PC-9 (cell line): ENCODE data around the gene LRRC31. TPM values are rescaled to one million over a fixed set of nuclear protein-coding genes. Genes with fewer than 3 reads are reported as not detected.

Experiments used
- BruUV-seq: library from RNA; stranded (reverse); fragments of 400-500 nt; replicated peaks from 2 replicates; lab custom pipeline; 2021; lab: Mats Ljungman, UMichigan
- CTCF ChIA-PET: fragments of 300-600 bp; sonication (Branson Sonifier 250); formaldehyde crosslinking; loops from one replicate; lab custom pipeline; 2022; ENCODE audit warnings: antibody characterized with exemption; lab: Charles Lee
- POLR2A ChIA-PET: fragments of 300-600 bp; sonication (Branson Sonifier 250); formaldehyde crosslinking; loops from one replicate; lab custom pipeline; 2022; ENCODE audit warnings: antibody characterized with exemption; ENCODE audit not compliant: unreplicated experiment; lab: Charles Lee
- DNase-seq, 2 experiments: peaks; one replicate each; pipeline versions ENCODE4 v3.0.0 to v3.0.0-alpha.2; 2015 to 2022; ENCODE audit warnings: mixed read lengths in 1 of 2
- H2AFZ ChIP-seq: fragments of 200-600 bp; sonication (generic); 2 replicates; pipeline ENCODE4 v1.8.1; 2017; ENCODE audit warnings: antibody characterized with exemption
- H3F3A ChIP-seq: fragments of 200-600 bp; sonication (generic); 2 replicates; pipeline ENCODE4 v1.8.1; 2017; ENCODE audit warnings: antibody characterized with exemption, mild to moderate bottlenecking, low read depth; ENCODE audit not compliant: insufficient read depth
- H3K27ac ChIP-seq: fragments of 200-600 bp; sonication (generic); 2 replicates; pipeline ENCODE4 v1.6.1; 2016; ENCODE audit warnings: mixed run types
- H3K27me3 ChIP-seq: fragments of 200-600 bp; sonication (generic); 2 replicates; pipeline ENCODE4 v1.6.1; 2016; ENCODE audit warnings: low read depth, mixed run types; ENCODE audit not compliant: insufficient read depth
- H3K36me3 ChIP-seq: fragments of 200-600 bp; sonication (generic); 2 replicates; pipeline ENCODE4 v1.6.1; 2016; ENCODE audit warnings: low read depth, mixed run types
- H3K4me1 ChIP-seq: fragments of 200-600 bp; sonication (generic); replicated peaks from 2 replicates; pipeline ENCODE4 v1.6.1; 2016; ENCODE audit warnings: mixed run types; ENCODE audit not compliant: insufficient read depth
- H3K4me2 ChIP-seq: fragments of 200-600 bp; sonication (generic); 2 replicates; pipeline ENCODE4 v1.6.1; 2017; ENCODE audit warnings: mixed run types
- H3K4me3 ChIP-seq: fragments of 200-600 bp; sonication (generic); 2 replicates; pipeline ENCODE4 v1.6.1; 2016; ENCODE audit warnings: mixed run types
- H3K79me2 ChIP-seq: fragments of 200-600 bp; sonication (generic); 2 replicates; pipeline ENCODE4 v1.6.1; 2017; ENCODE audit warnings: low read depth, mixed run types
- H3K9me2 ChIP-seq: fragments of 200-600 bp; sonication (generic); 2 replicates; pipeline ENCODE4 v1.8.1; 2017; ENCODE audit warnings: mild to moderate bottlenecking; ENCODE audit not compliant: insufficient read depth
- H3K9me3 ChIP-seq: fragments of 200-600 bp; sonication (generic); 2 replicates; pipeline ENCODE4 v1.8.1; 2016; ENCODE audit warnings: low read depth; ENCODE audit not compliant: insufficient read depth
- H4K20me1 ChIP-seq: fragments of 200-600 bp; sonication (generic); 2 replicates; pipeline ENCODE4 v1.8.1; 2017; ENCODE audit not compliant: insufficient read depth
- EZH2 ChIP-seq: fragments of 200-600 bp; sonication (generic); IDR thresholded peaks from 2 replicates; pipeline ENCODE4 v1.8.0; 2017; ENCODE audit warnings: antibody characterized with exemption, low read depth
- intact Hi-C: fragments of 100-400 bp; cut with micrococcal nuclease; formaldehyde crosslinking; loops from one replicate; pipeline ENCODE4 v1.10.0; 2022; ENCODE audit not compliant: unreplicated experiment
- total RNA-seq: library from RNA; stranded (reverse); gene quantifications from 2 replicates; pipeline ENCODE4 v1.2.3, GENCODE V29; 2021
- TF ChIP-seq, protein P1 (sequence below): fragments of 200-600 bp; sonication (generic); conservative IDR thresholded peaks from 2 replicates; pipeline ENCODE4 v1.6.1; 2017; ENCODE audit warnings: mixed run types, antibody characterized with exemption, mild to moderate bottlenecking, moderate library complexity

The LRRC31 gene
- total RNA-seq, 1 experiment from 2014 or later = not detected

DNA sequence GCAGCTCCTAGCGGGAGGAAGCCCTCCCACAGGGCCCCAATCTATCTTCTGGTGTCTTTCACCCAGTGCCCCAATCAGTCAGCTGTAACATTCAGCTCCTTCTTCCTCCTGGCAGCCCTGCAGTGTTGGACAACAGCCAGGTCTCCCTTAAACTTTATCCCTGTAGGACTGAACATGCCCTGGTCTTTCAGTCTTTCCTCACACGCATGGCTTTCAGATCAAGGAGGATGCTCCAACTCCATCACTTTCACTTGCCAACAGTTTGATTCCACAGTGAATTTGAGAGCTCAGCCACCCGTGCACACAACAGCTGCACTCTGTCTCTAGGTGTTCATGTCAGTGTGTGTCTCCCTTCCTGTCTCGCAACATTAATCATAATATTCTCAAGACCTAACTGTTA is 28.6 kb downstream of the LRRC31 start:
- no peaks in the 10 kb centered on the region for H4K20me1 ChIP-seq
- no peak overlapping the region for H3K27ac ChIP-seq
- no peak overlapping the region for H3K4me3 ChIP-seq
- ChIA-PET POLR2A (interaction anchor here (0.7 kb wide), 1 partner anchor 32 kb away, joined by 5 read pairs; no protein-coding TSS in a partner anchor), CTCF (no interaction called here)
- BruUV-seq = no TSS peak
- DNase-seq = no peak
- no peak overlapping the region for H2AFZ ChIP-seq
- H3K27me3 ChIP-seq = no peaks in the 10 kb centered on the region
- H3K4me2 ChIP-seq = no peak overlapping the region
- H3K9me3 ChIP-seq = no peaks in the 10 kb centered on the region
- intact Hi-C loops = no loop called here
- H3K9me2 ChIP-seq = no peaks in the 10 kb centered on the region; the same call in 1 of the 2 replicates
- no peaks in the 10 kb centered on the region for H3K4me1 ChIP-seq
- H3F3A ChIP-seq = no peaks in the 10 kb centered on the region
- H3K36me3 ChIP-seq = no peaks in the 10 kb centered on the region
- no peak for TF ChIP-seq EZH2
- TF ChIP-seq, protein P1, sequence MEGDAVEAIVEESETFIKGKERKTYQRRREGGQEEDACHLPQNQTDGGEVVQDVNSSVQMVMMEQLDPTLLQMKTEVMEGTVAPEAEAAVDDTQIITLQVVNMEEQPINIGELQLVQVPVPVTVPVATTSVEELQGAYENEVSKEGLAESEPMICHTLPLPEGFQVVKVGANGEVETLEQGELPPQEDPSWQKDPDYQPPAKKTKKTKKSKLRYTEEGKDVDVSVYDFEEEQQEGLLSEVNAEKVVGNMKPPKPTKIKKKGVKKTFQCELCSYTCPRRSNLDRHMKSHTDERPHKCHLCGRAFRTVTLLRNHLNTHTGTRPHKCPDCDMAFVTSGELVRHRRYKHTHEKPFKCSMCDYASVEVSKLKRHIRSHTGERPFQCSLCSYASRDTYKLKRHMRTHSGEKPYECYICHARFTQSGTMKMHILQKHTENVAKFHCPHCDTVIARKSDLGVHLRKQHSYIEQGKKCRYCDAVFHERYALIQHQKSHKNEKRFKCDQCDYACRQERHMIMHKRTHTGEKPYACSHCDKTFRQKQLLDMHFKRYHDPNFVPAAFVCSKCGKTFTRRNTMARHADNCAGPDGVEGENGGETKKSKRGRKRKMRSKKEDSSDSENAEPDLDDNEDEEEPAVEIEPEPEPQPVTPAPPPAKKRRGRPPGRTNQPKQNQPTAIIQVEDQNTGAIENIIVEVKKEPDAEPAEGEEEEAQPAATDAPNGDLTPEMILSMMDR = no peak
- no peaks in the 10 kb centered on the region for H3K79me2 ChIP-seq

DNA sequence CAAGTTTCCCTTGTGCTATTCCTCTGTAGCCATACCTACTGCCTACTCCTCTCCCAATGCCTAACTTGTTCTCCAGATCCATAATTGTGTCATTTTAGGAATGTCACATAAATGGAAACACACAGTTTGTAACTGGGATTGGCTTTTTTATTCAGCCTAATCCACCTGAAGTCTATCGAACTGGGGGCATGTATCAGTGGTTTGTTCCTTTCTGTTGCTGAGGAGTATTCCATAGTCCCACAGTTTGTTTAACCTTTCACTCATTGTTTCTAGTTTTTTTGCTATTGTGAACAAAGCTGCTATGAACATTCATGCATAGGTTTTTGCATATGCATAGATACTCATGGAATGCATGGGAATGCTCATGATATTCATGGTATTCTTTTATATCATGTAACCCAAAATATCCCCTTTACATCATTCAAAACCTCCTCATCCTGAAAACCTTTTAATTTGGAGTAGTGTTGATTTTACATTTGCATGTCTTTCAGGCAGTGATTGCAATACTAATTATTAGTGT is 31.2 kb downstream of the LRRC31 start:
- Histone ChIP-seq H3F3A (no peaks in the 10 kb centered on the region), H3K36me3 (no peaks in the 10 kb centered on the region), H2AFZ (no peak overlapping the region), H3K79me2 (no peaks in the 10 kb centered on the region), H3K9me2 (no peaks in the 10 kb centered on the region; the same call in 1 of the 2 replicates), H3K9me3 (no peaks in the 10 kb centered on the region), H3K4me2 (no peak overlapping the region), H3K27me3 (no peaks in the 10 kb centered on the region), H3K4me3 (no peak overlapping the region), H3K4me1 (no peaks in the 10 kb centered on the region), H3K27ac (no peak overlapping the region), H4K20me1 (no peaks in the 10 kb centered on the region)
- no TSS peak for BruUV-seq
- no peak for DNase-seq
- TF ChIP-seq EZH2 = no peak
- TF ChIP-seq, protein P1 = no peak
- ChIA-PET CTCF (no interaction called here), POLR2A (no interaction called here)
- intact Hi-C loops = no loop called here

DNA sequence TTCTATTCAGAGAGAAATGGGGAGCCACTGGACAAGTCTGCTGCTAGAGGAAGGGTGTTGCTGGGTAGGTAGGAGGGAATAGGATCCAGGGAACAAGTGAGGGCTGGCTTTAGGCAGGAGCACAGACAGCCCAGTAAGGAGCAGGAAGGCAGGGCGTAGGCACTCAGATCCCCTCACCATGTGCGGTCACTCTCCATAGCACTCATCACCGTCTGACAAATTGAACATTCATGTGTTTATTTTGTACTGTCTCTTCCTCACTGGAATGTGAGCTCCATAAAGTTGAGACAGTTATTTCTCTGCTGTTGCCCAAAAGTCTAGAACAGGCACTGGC is 32.8 kb downstream of the LRRC31 start:
- no peaks in the 10 kb centered on the region; the same call in 1 of the 2 replicates for H3K9me2 ChIP-seq
- H3K27me3 ChIP-seq = no peaks in the 10 kb centered on the region
- intact Hi-C loops = no loop called here
- H3K36me3 ChIP-seq = no peaks in the 10 kb centered on the region
- no peak for TF ChIP-seq EZH2
- TF ChIP-seq, protein P1 = no peak
- ChIA-PET CTCF (no interaction called here), POLR2A (no interaction called here)
- no peaks in the 10 kb centered on the region for H4K20me1 ChIP-seq
- BruUV-seq = no TSS peak
- H3K27ac ChIP-seq = no peak overlapping the region
- no peaks in the 10 kb centered on the region for H3K9me3 ChIP-seq
- no peak overlapping the region for H3K4me2 ChIP-seq
- no peak overlapping the region for H3K4me3 ChIP-seq
- H3K79me2 ChIP-seq = no peaks in the 10 kb centered on the region
- no peaks in the 10 kb centered on the region for H3F3A ChIP-seq
- H2AFZ ChIP-seq = no peak overlapping the region
- no peaks in the 10 kb centered on the region for H3K4me1 ChIP-seq
- DNase-seq = no peak
